NCI-H146 (cell line): ENCODE measurements around the gene ELP2.
"Not testable (repeated sequence)": the region's sequence is repeated elsewhere in the genome, so short reads cannot be mapped to it uniquely, and the experiment has no call there.

ENCODE experiments used
- DNase-seq: peaks from one replicate; lab custom pipeline; 2025; lab: John Stamatoyannopoulos, UW

The ELP2 gene

GRCh38 chr18:36160959-36161371 lies 31.3 kb downstream of the ELP2 start:
- DNase-seq: no peak

GRCh38 chr18:36162981-36163380 lies 33.3 kb downstream of the ELP2 start:
- no peak for DNase-seq

- no peak for DNase-seq
These were observed 38.1 kb downstream of the ELP2 start for GRCh38 chr18:36167692-36168218.

GRCh38 chr18:36168296-36168695 lies 38.6 kb downstream of the ELP2 start:
- not testable (repeated sequence) for DNase-seq

GRCh38 chr18:36169938-36170337 lies 40.2 kb downstream of the ELP2 start:
- no peak for DNase-seq

- no peak for DNase-seq
These were observed 45.8 kb downstream of the ELP2 start for GRCh38 chr18:36175481-36175880.

- DNase-seq: no peak
These were observed 46.5 kb downstream of the ELP2 start for GRCh38 chr18:36176177-36176584.

GRCh38 chr18:36176711-36177110 lies 47.0 kb downstream of the ELP2 start:
- no peak for DNase-seq

- no peak for DNase-seq
These were observed 48.2 kb downstream of the ELP2 start for GRCh38 chr18:36177913-36178312.

GRCh38 chr18:36179562-36180355 lies 50.1 kb downstream of the ELP2 start:
- no peak for DNase-seq

- DNase-seq: no peak
These were observed 51.7 kb downstream of the ELP2 start for GRCh38 chr18:36181441-36181840.

- no peak for DNase-seq
These were observed 52.3 kb downstream of the ELP2 start for GRCh38 chr18:36181898-36182506.

GRCh38 chr18:36183033-36183432 lies 53.3 kb downstream of the ELP2 start:
- no peak for DNase-seq

- no peak for DNase-seq
These were observed 54.3 kb downstream of the ELP2 start for GRCh38 chr18:36183987-36184386.

- DNase-seq: no peak
These were observed 55.5 kb downstream of the ELP2 start for GRCh38 chr18:36185157-36185556.

- no peak for DNase-seq
These were observed 56.3 kb downstream of the ELP2 start for GRCh38 chr18:36185901-36186460.

GRCh38 chr18:36186461-36187192 lies 56.9 kb downstream of the ELP2 start:
- DNase-seq: peak; percentile 54

GRCh38 chr18:36187193-36187825 lies 57.6 kb downstream of the ELP2 start, which contains the start of gene MOCOS:
MOCOS (plus strand) TSS chr18:36187497; CDS start chr18:36187540, 43 bp downstream.
- peak; percentile 56 for DNase-seq

GRCh38 chr18:36187826-36188721 lies 58.4 kb downstream of the ELP2 start:
- DNase-seq: no peak

- no peak for DNase-seq
These were observed 59.2 kb downstream of the ELP2 start for GRCh38 chr18:36188916-36189315.

- DNase-seq: no peak
These were observed 59.8 kb downstream of the ELP2 start for GRCh38 chr18:36189486-36189885.
